ENCODE data around the gene MCM3.
A peak's percentile ranks its signal among the peaks of the same experiment; 100 is the strongest.

MCM3 gene

DNA sequence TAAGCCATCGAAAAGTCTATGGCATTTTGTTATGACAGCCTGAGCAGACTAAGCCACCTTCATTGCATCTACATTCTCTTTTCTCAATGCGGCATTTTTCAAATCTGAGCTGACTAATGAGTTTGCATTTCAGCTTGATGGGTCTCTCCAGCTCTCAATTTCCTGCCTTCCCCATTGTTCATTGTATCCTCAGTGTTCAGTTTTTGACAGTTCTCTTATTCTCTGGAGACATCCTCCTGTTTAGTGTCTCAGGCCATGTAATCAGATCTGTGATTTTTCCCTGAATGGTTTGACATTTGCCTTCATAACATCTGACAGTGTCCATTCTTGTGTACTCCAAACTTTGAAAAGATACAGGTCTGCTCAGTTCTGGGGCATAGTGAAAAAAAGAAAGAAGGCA, 27.9 kb upstream of the MCM3 start:
- Histone ChIP-seq H2AK5ac (ENCODE audit: low read length) (no peak overlapping the region), H2BK5ac (ENCODE audit: low read depth, low read length, poor library complexity) (peak overlapping the region; percentile 92), H4K12ac (ENCODE audit: low read depth, low read length) (no peak overlapping the region), H2AFZ (ENCODE audit: insufficient read depth, low read length, poor library complexity) (no peak overlapping the region), H3K79me1 (ENCODE audit: low read length) (peaks cover 28% of the 10 kb centered on the region), H3K4me3 (ENCODE audit: low read depth, low read length) (no peak overlapping the region), H3K9me3 (ENCODE audit: insufficient read depth, low read depth, low read length) (no peaks in the 10 kb centered on the region), H3K14ac (ENCODE audit: low read length) (peak overlapping the region; percentile 83), H3K23ac (ENCODE audit: low read length) (no peak overlapping the region), H3K4ac (ENCODE audit: low read depth, low read length) (peak overlapping the region; percentile 26), H3K27ac (ENCODE audit: low read depth, low read length) (peak overlapping the region; percentile 97), H4K8ac (ENCODE audit: low read depth, low read length) (no peak overlapping the region), H2BK120ac (ENCODE audit: insufficient read depth, low read length, poor library complexity) (peak overlapping the region; percentile 81), H3K18ac (ENCODE audit: low read length) (peak overlapping the region; percentile 45), H3K9ac (ENCODE audit: low read length) (no peak overlapping the region), H4K91ac (ENCODE audit: low read depth, low read length) (peak overlapping the region; percentile 88), H3K4me1 (ENCODE audit: control insufficient read depth in 1 of 2, insufficient read depth in 2 of 2, low read length in 2 of 2) (peaks cover 6 to 22% of the 10 kb centered on the region in 2 experiments), H3K27me3 (ENCODE audit: insufficient read depth, low read length) (no peaks in the 10 kb centered on the region), H3K79me2 (ENCODE audit: control insufficient read depth, insufficient read depth, low read length, poor library complexity) (no peaks in the 10 kb centered on the region), H3K4me2 (ENCODE audit: low read length) (no peak overlapping the region), H2BK12ac (ENCODE audit: low read length) (peak overlapping the region; percentile 95), H3K36me3 (ENCODE audit: control insufficient read depth in 1 of 2, insufficient read depth in 2 of 2, low read length in 2 of 2) (no peaks in the 10 kb centered on the region)
- DNase-seq, result no peak
- no CpG with 5 or more reads among the region's 2 CpGs for WGBS (ENCODE audit: extremely low coverage, insufficient coverage, insufficient read length)

DNA sequence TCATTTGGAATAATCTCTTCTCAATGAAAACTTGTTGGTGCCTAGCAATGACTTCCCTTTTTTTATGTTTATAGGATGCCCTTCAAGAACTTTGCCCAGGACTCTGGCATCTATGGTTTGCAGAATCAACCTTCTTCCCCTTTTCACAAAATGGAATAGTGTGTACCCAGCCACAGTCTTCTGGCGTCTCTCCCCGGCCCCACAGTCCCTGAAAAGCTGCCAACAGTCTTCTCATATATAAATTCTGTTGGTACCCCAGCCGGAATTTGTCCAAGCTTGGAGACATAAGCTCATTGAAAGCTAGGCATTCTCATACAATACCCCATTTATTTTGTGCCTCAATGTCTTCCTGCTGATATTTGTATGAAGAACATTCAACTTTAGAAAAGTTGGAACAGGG, 26.4 kb upstream of the MCM3 start:
- peaks cover 5% of the 10 kb centered on the region for H3K79me2 ChIP-seq (ENCODE audit: control insufficient read depth, insufficient read depth, low read length, poor library complexity)
- no peaks in the 10 kb centered on the region for H3K9me3 ChIP-seq (ENCODE audit: insufficient read depth, low read depth, low read length)
- no peak overlapping the region for H2AFZ ChIP-seq (ENCODE audit: insufficient read depth, low read length, poor library complexity)
- peak overlapping the region; percentile 84 for H2BK12ac ChIP-seq (ENCODE audit: low read length)
- no peaks in the 10 kb centered on the region for H3K27me3 ChIP-seq (ENCODE audit: insufficient read depth, low read length)
- peaks cover 39% of the 10 kb centered on the region for H3K79me1 ChIP-seq (ENCODE audit: low read length)
- no peak overlapping the region for H3K4me2 ChIP-seq (ENCODE audit: low read length)
- DNase-seq, result no peak
- peak overlapping the region; percentile 85 for H4K91ac ChIP-seq (ENCODE audit: low read depth, low read length)
- H2BK5ac ChIP-seq (ENCODE audit: low read depth, low read length, poor library complexity), result peak overlapping the region; percentile 87
- no peak overlapping the region for H4K12ac ChIP-seq (ENCODE audit: low read depth, low read length)
- H3K27ac ChIP-seq (ENCODE audit: low read depth, low read length), result no peak overlapping the region
- WGBS (ENCODE audit: extremely low coverage, insufficient coverage, insufficient read length), result no CpG with 5 or more reads among the region's 3 CpGs
- no peak overlapping the region for H4K8ac ChIP-seq (ENCODE audit: low read depth, low read length)
- H3K36me3 ChIP-seq (ENCODE audit: control insufficient read depth in 1 of 2, insufficient read depth in 2 of 2, low read length in 2 of 2), result no peaks in the 10 kb centered on the region
- no peak overlapping the region for H3K9ac ChIP-seq (ENCODE audit: low read length)
- H3K4ac ChIP-seq (ENCODE audit: low read depth, low read length), result peak overlapping the region; percentile 27
- H2AK5ac ChIP-seq (ENCODE audit: low read length), result no peak overlapping the region
- H3K4me3 ChIP-seq (ENCODE audit: low read depth, low read length), result no peak overlapping the region
- no peak overlapping the region for H3K23ac ChIP-seq (ENCODE audit: low read length)
- H3K4me1 ChIP-seq (ENCODE audit: control insufficient read depth in 1 of 2, insufficient read depth in 2 of 2, low read length in 2 of 2), result peaks cover 15 to 35% of the 10 kb centered on the region in 2 experiments
- H2BK120ac ChIP-seq (ENCODE audit: insufficient read depth, low read length, poor library complexity), result peak overlapping the region; percentile 16
- peak overlapping the region; percentile 45 for H3K14ac ChIP-seq (ENCODE audit: low read length)
- no peak overlapping the region for H3K18ac ChIP-seq (ENCODE audit: low read length)

DNA sequence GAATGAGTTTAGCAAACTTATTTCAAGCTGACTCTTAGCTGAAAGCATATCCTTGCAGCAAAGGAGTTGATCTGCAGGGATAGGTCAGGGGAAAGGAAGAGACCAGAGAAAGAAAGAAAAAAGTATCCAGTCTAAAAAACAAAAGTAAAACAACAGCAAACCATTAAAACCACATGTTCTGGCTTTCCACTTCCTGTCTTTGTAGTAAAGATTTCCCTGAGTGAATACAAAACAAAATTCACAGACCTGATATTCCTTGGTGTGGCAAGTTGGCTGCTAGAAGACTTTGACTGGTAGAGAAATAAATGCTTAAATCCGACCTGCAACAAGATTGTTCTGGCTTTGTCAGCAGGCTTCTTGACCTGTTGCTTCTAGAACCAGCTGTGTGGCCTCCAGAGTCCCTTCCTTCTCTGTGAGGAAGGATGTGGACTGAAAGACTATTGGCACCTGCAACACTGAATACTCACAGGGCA, 23.4 kb upstream of the MCM3 start:
- Histone ChIP-seq H4K91ac (ENCODE audit: low read depth, low read length) (peak overlapping the region; percentile 70), H4K12ac (ENCODE audit: low read depth, low read length) (no peak overlapping the region), H3K79me2 (ENCODE audit: control insufficient read depth, insufficient read depth, low read length, poor library complexity) (peaks cover 8% of the 10 kb centered on the region), H2BK5ac (ENCODE audit: low read depth, low read length, poor library complexity) (peak overlapping the region; percentile 86), H3K23ac (ENCODE audit: low read length) (no peak overlapping the region), H2BK12ac (ENCODE audit: low read length) (peak overlapping the region; percentile 97), H3K18ac (ENCODE audit: low read length) (no peak overlapping the region), H3K9ac (ENCODE audit: low read length) (no peak overlapping the region), H3K79me1 (ENCODE audit: low read length) (peaks cover 47% of the 10 kb centered on the region), H3K4ac (ENCODE audit: low read depth, low read length) (no peak overlapping the region), H3K27ac (ENCODE audit: low read depth, low read length) (peak overlapping the region; percentile 96), H3K14ac (ENCODE audit: low read length) (peak overlapping the region; percentile 32), H3K4me1 (ENCODE audit: control insufficient read depth in 1 of 2, insufficient read depth in 2 of 2, low read length in 2 of 2) (peaks cover 21 to 38% of the 10 kb centered on the region in 2 experiments), H3K9me3 (ENCODE audit: insufficient read depth, low read depth, low read length) (no peaks in the 10 kb centered on the region), H3K4me3 (ENCODE audit: low read depth, low read length) (no peak overlapping the region), H3K27me3 (ENCODE audit: insufficient read depth, low read length) (no peaks in the 10 kb centered on the region), H2BK120ac (ENCODE audit: insufficient read depth, low read length, poor library complexity) (peak overlapping the region; percentile 13), H3K4me2 (ENCODE audit: low read length) (no peak overlapping the region), H2AK5ac (ENCODE audit: low read length) (no peak overlapping the region), H3K36me3 (ENCODE audit: control insufficient read depth in 1 of 2, insufficient read depth in 2 of 2, low read length in 2 of 2) (no peaks in the 10 kb centered on the region), H4K8ac (ENCODE audit: low read depth, low read length) (peak overlapping the region; percentile 14), H2AFZ (ENCODE audit: insufficient read depth, low read length, poor library complexity) (no peak overlapping the region)
- no CpG with 5 or more reads among the region's 1 CpG for WGBS (ENCODE audit: extremely low coverage, insufficient coverage, insufficient read length)
- no peak for DNase-seq

DNA sequence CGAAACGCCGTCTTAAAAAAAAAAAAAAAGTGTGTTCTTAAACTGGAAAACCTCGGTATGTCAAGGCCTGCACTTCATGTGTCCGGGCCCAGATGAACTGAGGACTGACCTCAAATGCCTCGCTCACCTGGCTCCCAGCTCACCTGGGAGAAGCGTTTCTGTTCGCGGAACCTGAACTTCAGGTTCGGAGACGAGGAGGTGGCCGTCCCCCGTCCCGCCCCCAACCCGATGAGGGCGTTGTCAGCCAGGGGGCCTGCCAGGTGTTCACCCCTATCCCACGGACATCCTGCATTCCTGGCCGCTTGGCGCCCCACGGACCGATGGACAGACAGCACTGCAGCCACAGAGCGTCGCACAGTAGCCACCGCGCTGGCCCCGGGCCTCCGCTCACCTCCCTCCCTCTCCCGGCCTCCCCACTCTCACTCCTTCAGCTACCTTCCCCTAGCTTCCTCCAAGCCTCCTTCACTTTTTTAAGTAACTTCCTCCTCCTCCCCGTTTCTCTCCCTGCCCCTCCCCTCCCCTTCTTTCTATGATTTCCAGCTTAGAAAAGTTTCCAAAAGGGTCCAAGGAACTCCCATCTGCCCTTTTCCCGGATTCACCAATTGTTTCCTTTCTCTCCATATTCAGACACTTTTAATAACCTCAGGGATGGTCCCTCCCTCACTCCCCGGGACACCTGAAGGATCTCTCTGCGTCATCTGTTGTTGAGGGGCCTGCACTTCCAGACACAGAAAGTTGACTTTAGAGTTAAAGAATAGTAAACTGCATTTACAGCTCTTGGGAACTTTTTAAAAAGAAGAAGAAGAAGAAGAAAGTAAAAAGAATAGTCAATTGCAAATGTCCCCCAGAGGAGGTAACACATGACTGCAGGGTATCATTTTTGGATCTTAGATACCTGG, 22.7 kb upstream of the MCM3 start:
- Histone ChIP-seq H2BK12ac (ENCODE audit: low read length) (peak overlapping the region; percentile 77), H3K23ac (ENCODE audit: low read length) (no peak overlapping the region), H3K79me2 (ENCODE audit: control insufficient read depth, insufficient read depth, low read length, poor library complexity) (peaks cover 10% of the 10 kb centered on the region), H2AFZ (ENCODE audit: insufficient read depth, low read length, poor library complexity) (peak overlapping the region; percentile 21), H3K4me2 (ENCODE audit: low read length) (peak overlapping the region; percentile 57), H4K8ac (ENCODE audit: low read depth, low read length) (peak overlapping the region; percentile 72), H2BK5ac (ENCODE audit: low read depth, low read length, poor library complexity) (peak overlapping the region; percentile 49), H4K91ac (ENCODE audit: low read depth, low read length) (peak overlapping the region; percentile 99), H3K9me3 (ENCODE audit: insufficient read depth, low read depth, low read length) (no peaks in the 10 kb centered on the region), H3K14ac (ENCODE audit: low read length) (peak overlapping the region; percentile 32), H3K27ac (ENCODE audit: low read depth, low read length) (peak overlapping the region; percentile 96), H3K18ac (ENCODE audit: low read length) (peak overlapping the region; percentile 13), H3K4me3 (ENCODE audit: low read depth, low read length) (peak overlapping the region; percentile 18), H3K79me1 (ENCODE audit: low read length) (peaks cover 49% of the 10 kb centered on the region), H4K12ac (ENCODE audit: low read depth, low read length) (peak overlapping the region; percentile 9), H2AK5ac (ENCODE audit: low read length) (no peak overlapping the region), H3K4me1 (ENCODE audit: control insufficient read depth in 1 of 2, insufficient read depth in 2 of 2, low read length in 2 of 2) (peaks cover 23 to 40% of the 10 kb centered on the region in 2 experiments), H3K9ac (ENCODE audit: low read length) (no peak overlapping the region), H2BK120ac (ENCODE audit: insufficient read depth, low read length, poor library complexity) (peak overlapping the region; percentile 21), H3K4ac (ENCODE audit: low read depth, low read length) (peak overlapping the region; percentile 35), H3K36me3 (ENCODE audit: control insufficient read depth in 1 of 2, insufficient read depth in 2 of 2, low read length in 2 of 2) (no peaks in the 10 kb centered on the region), H3K27me3 (ENCODE audit: insufficient read depth, low read length) (no peaks in the 10 kb centered on the region)
- DNase-seq, result peak; percentile 95 to 97
- whole genome bisulfite sequencing (ENCODE audit: extremely low coverage, insufficient coverage, insufficient read length), result no CpG with 5 or more reads among the region's 32 CpGs

Data from trophoblast cell (in vitro differentiated cells and primary cell).